Endodermal cell (in vitro differentiated cells): ENCODE results near the gene HSP90AA1. TPM values are rescaled to one million over a fixed set of nuclear protein-coding genes. Genes with fewer than 3 reads are reported as not detected.

Source experiments
- DNase-seq: peaks from one replicate; pipeline ENCODE4 v3.0.0-alpha.2; 2017
- H3K27ac ChIP-seq: 2 replicates; pipeline ENCODE4 v1.5.1; 2013; ENCODE audit warnings: mild to moderate bottlenecking, low read depth, low read length, moderate library complexity
- H3K27me3 ChIP-seq: 2 replicates; pipeline ENCODE4 v1.6.1; 2013; ENCODE audit warnings: mild to moderate bottlenecking, low read length, moderate library complexity; ENCODE audit not compliant: insufficient read depth, control insufficient read depth, poor library complexity, severe bottlenecking
- H3K36me3 ChIP-seq: 2 replicates; pipeline ENCODE4 v1.7.0; 2013; ENCODE audit warnings: mild to moderate bottlenecking, low read length, moderate library complexity; ENCODE audit not compliant: control insufficient read depth, insufficient read depth
- H3K4me1 ChIP-seq: one replicate; pipeline ENCODE4 v1.7.0; 2013; ENCODE audit warnings: low read length; ENCODE audit not compliant: control insufficient read depth, insufficient read depth
- H3K4me3 ChIP-seq: 2 replicates; pipeline ENCODE4 v1.5.1; 2013; ENCODE audit warnings: mild to moderate bottlenecking, low read length, moderate library complexity
- H3K9ac ChIP-seq: 2 replicates; pipeline ENCODE4 v1.6.1; 2013; ENCODE audit warnings: mild to moderate bottlenecking, low read length, moderate library complexity; ENCODE audit not compliant: poor library complexity, severe bottlenecking; ENCODE audit errors: extremely low read depth
- H3K9me3 ChIP-seq: 2 replicates; pipeline ENCODE4 v1.6.1; 2013; ENCODE audit warnings: mild to moderate bottlenecking, low read length, moderate library complexity; ENCODE audit not compliant: control insufficient read depth
- H3K27ac Mint-ChIP-seq: 2 replicates; pipeline ENCODE4 v1.8.0; 2020; ENCODE audit warnings: mixed read lengths
- H3K27me3 Mint-ChIP-seq: 2 replicates; pipeline ENCODE4 v1.8.0; 2021; ENCODE audit warnings: mild to moderate bottlenecking, mixed read lengths; ENCODE audit not compliant: insufficient read depth
- H3K36me3 Mint-ChIP-seq: 2 replicates; pipeline ENCODE4 v1.8.0; 2020; ENCODE audit warnings: low read depth, mixed read lengths
- H3K4me1 Mint-ChIP-seq: 2 replicates; pipeline ENCODE4 v1.8.0; 2020; ENCODE audit warnings: mixed read lengths
- H3K4me3 Mint-ChIP-seq: 2 replicates; pipeline ENCODE4 v1.8.0; 2020; ENCODE audit warnings: mild to moderate bottlenecking, moderate library complexity, mixed read lengths
- H3K9me3 Mint-ChIP-seq: 2 replicates; pipeline ENCODE4 v1.8.0; 2020; ENCODE audit warnings: mild to moderate bottlenecking, mixed read lengths
- WGBS, 2 experiments: methylation state at CpG; one replicate each; pipeline versions ENCODE4 v1.1.5 to v1.1.7; 2013; ENCODE audit warnings: missing lambda C conversion rate in 2 of 2, mixed read lengths in 1 of 2; ENCODE audit not compliant: insufficient coverage in 1 of 2, insufficient read length in 1 of 2; 5-methylcytosine and 5-hydroxymethylcytosine counted together
- total RNA-seq, 2 donors: library from RNA; stranded (reverse); fragmentation: NEBNext Ultra II Directional in 1 of 2; extraction: Animal tissue kit (Norgen Biotek cat#: 25700) in 1 of 2; gene quantifications; 2 replicates in 1 of 2; 3 replicates in 1 of 2; pipeline ENCODE4 v1.2.1, GENCODE V29; 2021
- TF ChIP-seq, protein P1 (sequence below): fragments of 200-600 bp; sonication (generic); conservative IDR thresholded peaks from 2 replicates; pipeline ENCODE4 v1.5.0; 2021; ENCODE audit warnings: antibody characterized with exemption, mild to moderate bottlenecking

Gene HSP90AA1
- total RNA-seq, 2 donors from 2014 or later = 696 to 821 TPM

DNA sequence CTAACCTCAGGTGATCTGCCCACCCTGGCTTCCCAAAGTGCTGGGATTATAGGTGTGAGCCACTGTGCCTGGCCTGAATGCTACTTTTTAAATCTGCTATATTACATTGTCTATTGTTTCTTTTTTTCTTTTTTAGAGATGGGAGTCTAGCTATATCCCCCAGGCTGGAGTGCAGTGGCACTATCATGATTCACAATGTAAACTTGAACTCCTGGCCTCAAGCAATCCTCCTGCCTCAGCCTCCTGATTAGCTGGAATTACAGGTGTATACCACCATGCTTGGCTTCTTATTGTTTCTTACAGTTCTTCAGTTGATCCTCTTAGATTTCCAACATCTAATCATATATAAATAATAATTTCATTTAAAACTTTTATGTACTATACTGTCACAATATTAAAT lies 37.6 kb upstream of the HSP90AA1 start:
- H3K4me3 Mint-ChIP-seq = no peak overlapping the region
- no peak overlapping the region for H3K27ac Mint-ChIP-seq
- no peaks in the 10 kb centered on the region for H3K27me3 Mint-ChIP-seq
- H3K9ac ChIP-seq = no peak overlapping the region
- peaks cover 9% of the 10 kb centered on the region for H3K4me1 ChIP-seq
- DNase-seq = no peak
- no peaks in the 10 kb centered on the region for H3K27me3 ChIP-seq
- H3K9me3 Mint-ChIP-seq = peaks cover 2% of the 10 kb centered on the region
- H3K4me1 Mint-ChIP-seq = peaks cover 27% of the 10 kb centered on the region
- no peaks in the 10 kb centered on the region for H3K36me3 ChIP-seq
- no peak overlapping the region for H3K27ac ChIP-seq
- H3K36me3 Mint-ChIP-seq = peaks cover 12% of the 10 kb centered on the region
- no peaks in the 10 kb centered on the region for H3K9me3 ChIP-seq
- no peak overlapping the region for H3K4me3 ChIP-seq
- TF ChIP-seq, protein P1, sequence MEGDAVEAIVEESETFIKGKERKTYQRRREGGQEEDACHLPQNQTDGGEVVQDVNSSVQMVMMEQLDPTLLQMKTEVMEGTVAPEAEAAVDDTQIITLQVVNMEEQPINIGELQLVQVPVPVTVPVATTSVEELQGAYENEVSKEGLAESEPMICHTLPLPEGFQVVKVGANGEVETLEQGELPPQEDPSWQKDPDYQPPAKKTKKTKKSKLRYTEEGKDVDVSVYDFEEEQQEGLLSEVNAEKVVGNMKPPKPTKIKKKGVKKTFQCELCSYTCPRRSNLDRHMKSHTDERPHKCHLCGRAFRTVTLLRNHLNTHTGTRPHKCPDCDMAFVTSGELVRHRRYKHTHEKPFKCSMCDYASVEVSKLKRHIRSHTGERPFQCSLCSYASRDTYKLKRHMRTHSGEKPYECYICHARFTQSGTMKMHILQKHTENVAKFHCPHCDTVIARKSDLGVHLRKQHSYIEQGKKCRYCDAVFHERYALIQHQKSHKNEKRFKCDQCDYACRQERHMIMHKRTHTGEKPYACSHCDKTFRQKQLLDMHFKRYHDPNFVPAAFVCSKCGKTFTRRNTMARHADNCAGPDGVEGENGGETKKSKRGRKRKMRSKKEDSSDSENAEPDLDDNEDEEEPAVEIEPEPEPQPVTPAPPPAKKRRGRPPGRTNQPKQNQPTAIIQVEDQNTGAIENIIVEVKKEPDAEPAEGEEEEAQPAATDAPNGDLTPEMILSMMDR = no peak

DNA sequence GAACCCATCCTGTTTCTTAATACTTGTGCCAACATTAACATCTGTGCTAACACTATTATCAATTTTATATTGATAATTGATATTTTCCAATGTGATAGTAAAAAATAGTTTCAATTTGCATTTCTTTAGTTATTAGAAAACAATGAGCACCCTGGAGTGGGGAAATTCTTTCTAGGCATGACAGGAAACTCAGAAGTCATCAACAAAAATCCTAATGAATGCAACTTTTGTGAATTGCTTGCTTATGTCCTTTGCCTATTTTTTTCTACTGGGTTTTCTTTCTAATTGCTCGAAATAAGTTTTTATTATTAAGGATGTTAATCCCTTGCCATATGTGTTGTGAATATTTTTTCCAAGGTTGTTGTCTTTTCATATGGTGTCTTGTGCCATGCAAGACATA lies 34.7 kb upstream of the HSP90AA1 start:
- peaks cover 15% of the 10 kb centered on the region for H3K4me1 Mint-ChIP-seq
- peaks cover 14% of the 10 kb centered on the region for H3K36me3 Mint-ChIP-seq
- H3K27ac ChIP-seq = no peak overlapping the region
- H3K4me1 ChIP-seq = peaks cover 7% of the 10 kb centered on the region
- WGBS, 2 experiments = 92% methylated on average over 1 of the region's 1 CpG; no CpG with 5 or more reads in 1 of the 2 experiments
- no peak overlapping the region for H3K4me3 ChIP-seq
- H3K9me3 Mint-ChIP-seq = peaks cover 4% of the 10 kb centered on the region
- TF ChIP-seq, protein P1 = no peak
- H3K27ac Mint-ChIP-seq = no peak overlapping the region
- DNase-seq = no peak
- H3K27me3 ChIP-seq = no peaks in the 10 kb centered on the region
- H3K9ac ChIP-seq = no peak overlapping the region
- H3K4me3 Mint-ChIP-seq = no peak overlapping the region
- H3K27me3 Mint-ChIP-seq = no peaks in the 10 kb centered on the region
- H3K36me3 ChIP-seq = no peaks in the 10 kb centered on the region
- peaks cover 16% of the 10 kb centered on the region for H3K9me3 ChIP-seq

DNA sequence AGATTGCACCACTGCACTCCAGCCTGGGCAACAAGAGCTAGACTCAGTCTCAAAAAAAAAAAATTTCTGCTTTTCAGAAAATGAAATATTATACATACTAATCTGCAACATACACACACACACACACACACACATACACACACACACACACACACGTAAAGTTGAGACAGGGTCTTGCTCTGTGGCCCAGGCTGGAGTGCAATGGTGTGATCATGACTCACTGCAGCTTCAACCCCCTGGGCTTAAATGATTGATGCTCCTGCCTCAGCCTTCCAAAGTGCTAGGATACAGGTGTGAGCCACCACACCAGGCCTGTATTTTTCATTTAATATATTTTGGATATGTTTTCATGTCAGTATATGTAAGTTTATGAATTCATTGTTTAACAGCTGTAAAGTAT lies 34.0 kb upstream of the HSP90AA1 start:
- Histone ChIP-seq H3K9me3 (peaks cover 17% of the 10 kb centered on the region), H3K4me1 (peaks cover under 1% of the 10 kb centered on the region), H3K27ac (no peak overlapping the region), H3K27me3 (no peaks in the 10 kb centered on the region), H3K36me3 (no peaks in the 10 kb centered on the region), H3K4me3 (no peak overlapping the region), H3K9ac (no peak overlapping the region)
- WGBS, 2 experiments = 89% methylated on average over 1 of the region's 1 CpG; no CpG with 5 or more reads in 1 of the 2 experiments
- H3K27me3 Mint-ChIP-seq = no peaks in the 10 kb centered on the region
- no peak overlapping the region for H3K27ac Mint-ChIP-seq
- H3K36me3 Mint-ChIP-seq = peaks cover 20% of the 10 kb centered on the region
- H3K4me1 Mint-ChIP-seq = peaks cover 9% of the 10 kb centered on the region
- no peak overlapping the region for H3K4me3 Mint-ChIP-seq
- peaks cover 7% of the 10 kb centered on the region for H3K9me3 Mint-ChIP-seq
- TF ChIP-seq, protein P1 = no peak
- DNase-seq = no peak
